ENCODE results near the gene DZIP1L.

DNA sequence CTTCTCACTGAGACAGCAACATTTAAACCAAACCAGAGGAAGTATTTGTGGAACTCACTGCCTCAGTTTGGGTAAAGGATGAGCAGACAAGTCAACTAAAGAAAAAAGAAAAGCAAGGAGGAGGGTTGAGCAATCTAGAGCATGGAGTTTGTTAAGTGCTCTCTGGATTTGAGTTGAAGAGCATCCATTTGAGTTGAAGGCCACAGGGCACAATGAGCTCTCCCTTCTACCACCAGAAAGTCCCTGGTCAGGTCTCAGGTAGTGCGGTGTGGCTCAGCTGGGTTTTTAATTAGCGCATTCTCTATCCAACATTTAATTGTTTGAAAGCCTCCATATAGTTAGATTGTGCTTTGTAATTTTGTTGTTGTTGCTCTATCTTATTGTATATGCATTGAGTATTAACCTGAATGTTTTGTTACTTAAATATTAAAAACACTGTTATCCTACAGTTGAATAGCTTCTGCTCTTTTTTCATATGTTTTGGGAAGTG lies 82.2 kb downstream of the DZIP1L start:
- TF ChIP-seq SIN3A (IDR thresholded peaks at IDR 0.05; ENCODE audit: borderline replicate concordance, insufficient read depth, low read length) (no peak), POLR2AphosphoS5 (IDR thresholded peaks at IDR 0.05; ENCODE audit: low read depth, low read length) (no peak), TAF1 (IDR thresholded peaks at IDR 0.05; ENCODE audit: borderline replicate concordance, insufficient read depth, low read length) (no peak)
- TF ChIP-seq, protein P1, sequence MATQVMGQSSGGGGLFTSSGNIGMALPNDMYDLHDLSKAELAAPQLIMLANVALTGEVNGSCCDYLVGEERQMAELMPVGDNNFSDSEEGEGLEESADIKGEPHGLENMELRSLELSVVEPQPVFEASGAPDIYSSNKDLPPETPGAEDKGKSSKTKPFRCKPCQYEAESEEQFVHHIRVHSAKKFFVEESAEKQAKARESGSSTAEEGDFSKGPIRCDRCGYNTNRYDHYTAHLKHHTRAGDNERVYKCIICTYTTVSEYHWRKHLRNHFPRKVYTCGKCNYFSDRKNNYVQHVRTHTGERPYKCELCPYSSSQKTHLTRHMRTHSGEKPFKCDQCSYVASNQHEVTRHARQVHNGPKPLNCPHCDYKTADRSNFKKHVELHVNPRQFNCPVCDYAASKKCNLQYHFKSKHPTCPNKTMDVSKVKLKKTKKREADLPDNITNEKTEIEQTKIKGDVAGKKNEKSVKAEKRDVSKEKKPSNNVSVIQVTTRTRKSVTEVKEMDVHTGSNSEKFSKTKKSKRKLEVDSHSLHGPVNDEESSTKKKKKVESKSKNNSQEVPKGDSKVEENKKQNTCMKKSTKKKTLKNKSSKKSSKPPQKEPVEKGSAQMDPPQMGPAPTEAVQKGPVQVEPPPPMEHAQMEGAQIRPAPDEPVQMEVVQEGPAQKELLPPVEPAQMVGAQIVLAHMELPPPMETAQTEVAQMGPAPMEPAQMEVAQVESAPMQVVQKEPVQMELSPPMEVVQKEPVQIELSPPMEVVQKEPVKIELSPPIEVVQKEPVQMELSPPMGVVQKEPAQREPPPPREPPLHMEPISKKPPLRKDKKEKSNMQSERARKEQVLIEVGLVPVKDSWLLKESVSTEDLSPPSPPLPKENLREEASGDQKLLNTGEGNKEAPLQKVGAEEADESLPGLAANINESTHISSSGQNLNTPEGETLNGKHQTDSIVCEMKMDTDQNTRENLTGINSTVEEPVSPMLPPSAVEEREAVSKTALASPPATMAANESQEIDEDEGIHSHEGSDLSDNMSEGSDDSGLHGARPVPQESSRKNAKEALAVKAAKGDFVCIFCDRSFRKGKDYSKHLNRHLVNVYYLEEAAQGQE (IDR thresholded peaks at IDR 0.05; ENCODE audit: insufficient read depth in 1 of 2, low read depth in 2 of 2, low read length in 2 of 2): no peak
